ENCODE data around the gene STIM1.

The STIM1 gene

GRCh38 chr11:3835751-3836150, 19.7 kb upstream of the STIM1 start:
- H3K4me3 ChIP-seq (ENCODE audit: low read length): no peak overlapping the region; the same call in 1 of the 2 replicates
- TF ChIP-seq ZNF274 (IDR thresholded peaks at IDR 0.05; ENCODE audit: low read depth, low read length): no peak

- TF ChIP-seq ZNF274 (IDR thresholded peaks at IDR 0.05; ENCODE audit: low read depth, low read length): no peak
- H3K4me3 ChIP-seq (ENCODE audit: low read length): peak overlapping the region; percentile 85; the same call in 1 of the 2 replicates
Measured at GRCh38 chr11:3836903-3837302, 18.6 kb upstream of the STIM1 start.

GRCh38 chr11:3837793-3838192, 17.7 kb upstream of the STIM1 start:
- H3K4me3 ChIP-seq (ENCODE audit: low read length): peak overlapping the region; percentile 85; the same call in 1 of the 2 replicates
- no peak for TF ChIP-seq ZNF274 (IDR thresholded peaks at IDR 0.05; ENCODE audit: low read depth, low read length)

GRCh38 chr11:3838504-3838903, 17.0 kb upstream of the STIM1 start:
- peak overlapping the region; percentile 85; the same call in 1 of the 2 replicates for H3K4me3 ChIP-seq (ENCODE audit: low read length)
- TF ChIP-seq ZNF274 (IDR thresholded peaks at IDR 0.05; ENCODE audit: low read depth, low read length): no peak

GRCh38 chr11:3840004-3840869, 15.2 kb upstream of the STIM1 start:
- TF ChIP-seq ZNF274 (IDR thresholded peaks at IDR 0.05; ENCODE audit: low read depth, low read length): no peak
- H3K4me3 ChIP-seq (ENCODE audit: low read length): peak overlapping the region; percentile 85

GRCh38 chr11:3840870-3841425, 14.5 kb upstream of the STIM1 start, which contains the start of gene RHOG:
Gene RHOG (minus strand): TSS chr11:3840959. CDS start chr11:3828138, 12,821 bp downstream.
- H3K4me3 ChIP-seq (ENCODE audit: low read length): peak within 1 kb of the TSS; percentile 85
- no peak for TF ChIP-seq ZNF274 (IDR thresholded peaks at IDR 0.05; ENCODE audit: low read depth, low read length)

GRCh38 chr11:3841426-3842350, 13.8 kb upstream of the STIM1 start:
- no peak for TF ChIP-seq ZNF274 (IDR thresholded peaks at IDR 0.05; ENCODE audit: low read depth, low read length)
- peak overlapping the region; percentile 35; the same call in 1 of the 2 replicates for H3K4me3 ChIP-seq (ENCODE audit: low read length)

GRCh38 chr11:3843326-3843725, 12.1 kb upstream of the STIM1 start:
- TF ChIP-seq ZNF274 (IDR thresholded peaks at IDR 0.05; ENCODE audit: low read depth, low read length): no peak
- no peak overlapping the region for H3K4me3 ChIP-seq (ENCODE audit: low read length)

GRCh38 chr11:3845246-3845645, 10.2 kb upstream of the STIM1 start:
- no peak for TF ChIP-seq ZNF274 (IDR thresholded peaks at IDR 0.05; ENCODE audit: low read depth, low read length)
- H3K4me3 ChIP-seq (ENCODE audit: low read length): no peak overlapping the region

GRCh38 chr11:3845670-3846069, 9.8 kb upstream of the STIM1 start:
- no peak overlapping the region for H3K4me3 ChIP-seq (ENCODE audit: low read length)

GRCh38 chr11:3849297-3849874, 6.1 kb upstream of the STIM1 start:
- no peak overlapping the region for H3K4me3 ChIP-seq (ENCODE audit: low read length)
- no peak for TF ChIP-seq ZNF274 (IDR thresholded peaks at IDR 0.05; ENCODE audit: low read depth, low read length)

More at GRCh38 chr11:3845670-3846069, 9.8 kb upstream of the STIM1 start:
- no peak for TF ChIP-seq ZNF274 (IDR thresholded peaks at IDR 0.05; ENCODE audit: low read depth, low read length)

GRCh38 chr11:3853545-3853842, 2.0 kb upstream of the STIM1 start:
- TF ChIP-seq ZNF274 (IDR thresholded peaks at IDR 0.05; ENCODE audit: low read depth, low read length): no peak
- H3K4me3 ChIP-seq (ENCODE audit: low read length): no peak overlapping the region

GRCh38 chr11:3853899-3854659, 1.4 kb upstream of the STIM1 start:
- TF ChIP-seq ZNF274 (IDR thresholded peaks at IDR 0.05; ENCODE audit: low read depth, low read length): no peak
- peak overlapping the region; percentile 21; the same call in 1 of the 2 replicates for H3K4me3 ChIP-seq (ENCODE audit: low read length)
